Measurements from ENCODE around the gene CCDC88C.

- TF ChIP-seq RAD21 (conservative IDR thresholded peaks at IDR 0.05 in 1 of 2, IDR thresholded peaks at IDR 0.05 in 1 of 2) (no peak), POLR2A (IDR thresholded peaks at IDR 0.05; ENCODE audit: low read length) (no peak), FOSB (CRISPR knock-in tag; IDR thresholded peaks at IDR 0.05) (no peak), CTCF (IDR thresholded peaks at IDR 0.05) (no peak), MAX (IDR thresholded peaks at IDR 0.05) (no peak), RCOR1 (IDR thresholded peaks at IDR 0.05; ENCODE audit: low read depth, low read length) (no peak)
These were observed 113.7 kb downstream of the CCDC88C start for GRCh38 chr14:91303924-91304229.

All from A549 (cell line).